HEK293 (cell line): Measurements from ENCODE around the gene HOXD9.
A peak's percentile ranks its signal among the peaks of the same experiment; 100 is the strongest.

Source experiments
- CTCF ChIA-PET: fragments of 350-600 bp; formaldehyde crosslinking; extraction: SDS; loops from one replicate; lab custom pipeline; 2021; ENCODE audit warnings: antibody characterized with exemption; lab: Yijun Ruan, JAX
- POLR2A ChIA-PET: fragments of 300-600 bp; formaldehyde crosslinking; extraction: SDS; loops from one replicate; lab custom pipeline; 2020; ENCODE audit warnings: antibody characterized with exemption, inconsistent platforms; lab: Yijun Ruan, JAX
- H3K27ac ChIP-seq: fragments of 200-500 bp; sonication (Bioruptor generic); 2 replicates; pipeline ENCODE4 v1.5.1; 2014; ENCODE audit warnings: low read depth, low read length, control low read depth, inconsistent platforms; ENCODE audit errors: extremely low read depth
- H3K36me3 ChIP-seq, 2 experiments: fragments of 200-500 bp in 1 of 2; sonication (Bioruptor generic) in 1 of 2; 1 replicate in 1 of 2; 2 replicates in 1 of 2; pipeline ENCODE4 v1.5.1; 2014 to 2017; ENCODE audit warnings: inconsistent platforms in 2 of 2, low read length in 2 of 2; ENCODE audit not compliant: control insufficient read depth in 2 of 2, insufficient read depth in 1 of 2
- H3K4me1 ChIP-seq: fragments of 200-500 bp; sonication (Bioruptor generic); 2 replicates; pipeline ENCODE4 v1.5.1; 2014; ENCODE audit warnings: mild to moderate bottlenecking, low read length, inconsistent platforms; ENCODE audit not compliant: control insufficient read depth, insufficient read depth
- H3K4me3 ChIP-seq: 2 replicates; pipeline ENCODE4 v1.5.1; 2011; ENCODE audit warnings: low read depth, mild to moderate bottlenecking, control low read depth, low read length, moderate library complexity
- H3K9me3 ChIP-seq: fragments of 200-500 bp; sonication (Bioruptor generic); 2 replicates; pipeline ENCODE4 v1.5.1; 2014; ENCODE audit warnings: low read depth, low read length, inconsistent platforms; ENCODE audit not compliant: control insufficient read depth, insufficient read depth
- EGR2 ChIP-seq: fragments of 450-650 bp; formaldehyde crosslinking; IDR thresholded peaks from 2 replicates; pipeline ENCODE4 v1.5.1; 2016; ENCODE audit warnings: low read depth, missing biosample characterization, missing genetic modification characterization
- FEZF1 ChIP-seq: fragments of 450-650 bp; formaldehyde crosslinking; IDR thresholded peaks from 2 replicates; pipeline ENCODE4 v1.5.1; 2016; ENCODE audit warnings: missing biosample characterization, missing genetic modification characterization
- IKZF3 ChIP-seq: fragments of 450-650 bp; IDR thresholded peaks from 2 replicates; pipeline ENCODE4 v1.5.0; 2018; ENCODE audit warnings: missing biosample characterization, mild to moderate bottlenecking, missing genetic modification characterization, moderate library complexity
- SETDB1 ChIP-seq: IDR thresholded peaks from one replicate; pipeline ENCODE4 v1.6.1; 2017; ENCODE audit warnings: mild to moderate bottlenecking, low read length, moderate library complexity, mixed read lengths; ENCODE audit not compliant: insufficient read length
- WT1 ChIP-seq: fragments of 450-650 bp; formaldehyde crosslinking; IDR thresholded peaks from 2 replicates; pipeline ENCODE4 v1.5.1; 2016; ENCODE audit warnings: missing biosample characterization, missing genetic modification characterization
- ZFHX2 ChIP-seq: fragments of 450-650 bp; formaldehyde crosslinking; conservative IDR thresholded peaks from 2 replicates; pipeline ENCODE4 v1.5.1; 2016; ENCODE audit warnings: missing biosample characterization, missing genetic modification characterization
- ZNF19 ChIP-seq: fragments of 450-650 bp; formaldehyde crosslinking; IDR thresholded peaks from 2 replicates; pipeline ENCODE4; 2016; ENCODE audit warnings: missing biosample characterization, missing genetic modification characterization, low read depth
- ZNF202 ChIP-seq: fragments of 450-650 bp; formaldehyde crosslinking; IDR thresholded peaks from 2 replicates; pipeline ENCODE4 v1.5.1; 2016; ENCODE audit warnings: missing biosample characterization, missing genetic modification characterization, borderline replicate concordance
- ZNF341 ChIP-seq: fragments of 450-650 bp; formaldehyde crosslinking; IDR thresholded peaks from 2 replicates; pipeline ENCODE4; 2016; ENCODE audit warnings: low read depth, missing biosample characterization, missing genetic modification characterization
- ZNF426 ChIP-seq: fragments of 450-650 bp; formaldehyde crosslinking; IDR thresholded peaks from 2 replicates; pipeline ENCODE4 v1.5.1; 2017; ENCODE audit warnings: missing biosample characterization, missing genetic modification characterization, mild to moderate bottlenecking, inconsistent platforms, moderate library complexity
- ZNF544 ChIP-seq: fragments of 450-650 bp; formaldehyde crosslinking; IDR thresholded peaks from 2 replicates; pipeline ENCODE4 v1.5.0; 2017; ENCODE audit warnings: missing biosample characterization, missing genetic modification characterization
- ZNF623 ChIP-seq: fragments of 450-650 bp; formaldehyde crosslinking; IDR thresholded peaks from 2 replicates; pipeline ENCODE4 v1.5.1; 2016; ENCODE audit warnings: missing biosample characterization, missing genetic modification characterization
- ZNF76 ChIP-seq: fragments of 450-650 bp; formaldehyde crosslinking; IDR thresholded peaks from 2 replicates; pipeline ENCODE4; 2016; ENCODE audit warnings: low read depth, missing biosample characterization, missing genetic modification characterization, borderline replicate concordance
- ZNF776 ChIP-seq: fragments of 450-650 bp; formaldehyde crosslinking; IDR thresholded peaks from 2 replicates; pipeline ENCODE4 v1.5.0; 2017; ENCODE audit warnings: missing biosample characterization, missing genetic modification characterization, borderline replicate concordance
- ZNF837 ChIP-seq: fragments of 450-650 bp; formaldehyde crosslinking; IDR thresholded peaks from 2 replicates; pipeline ENCODE4 v1.5.1; 2016; ENCODE audit warnings: missing biosample characterization, missing genetic modification characterization
- TF ChIP-seq, protein P1 (sequence below): fragments of 450-650 bp; formaldehyde crosslinking; IDR thresholded peaks from 2 replicates; pipeline ENCODE4 v1.5.1; 2016; ENCODE audit warnings: missing biosample characterization, missing genetic modification characterization, low read depth
- TF ChIP-seq, protein P2 (sequence below): fragments of 450-650 bp; IDR thresholded peaks from 2 replicates; pipeline ENCODE4 v1.5.1; 2018; ENCODE audit warnings: missing biosample characterization, mild to moderate bottlenecking, missing genetic modification characterization
- TF ChIP-seq, protein P3 (sequence below): fragments of 450-650 bp; IDR thresholded peaks from 2 replicates; pipeline ENCODE4 v1.5.1; 2018; ENCODE audit warnings: missing biosample characterization, missing genetic modification characterization
- TF ChIP-seq, protein P4 (sequence below): fragments of 450-650 bp; formaldehyde crosslinking; IDR thresholded peaks from 2 replicates; pipeline ENCODE4 v1.5.1; 2016; ENCODE audit warnings: missing biosample characterization, missing genetic modification characterization

HOXD9 gene

DNA sequence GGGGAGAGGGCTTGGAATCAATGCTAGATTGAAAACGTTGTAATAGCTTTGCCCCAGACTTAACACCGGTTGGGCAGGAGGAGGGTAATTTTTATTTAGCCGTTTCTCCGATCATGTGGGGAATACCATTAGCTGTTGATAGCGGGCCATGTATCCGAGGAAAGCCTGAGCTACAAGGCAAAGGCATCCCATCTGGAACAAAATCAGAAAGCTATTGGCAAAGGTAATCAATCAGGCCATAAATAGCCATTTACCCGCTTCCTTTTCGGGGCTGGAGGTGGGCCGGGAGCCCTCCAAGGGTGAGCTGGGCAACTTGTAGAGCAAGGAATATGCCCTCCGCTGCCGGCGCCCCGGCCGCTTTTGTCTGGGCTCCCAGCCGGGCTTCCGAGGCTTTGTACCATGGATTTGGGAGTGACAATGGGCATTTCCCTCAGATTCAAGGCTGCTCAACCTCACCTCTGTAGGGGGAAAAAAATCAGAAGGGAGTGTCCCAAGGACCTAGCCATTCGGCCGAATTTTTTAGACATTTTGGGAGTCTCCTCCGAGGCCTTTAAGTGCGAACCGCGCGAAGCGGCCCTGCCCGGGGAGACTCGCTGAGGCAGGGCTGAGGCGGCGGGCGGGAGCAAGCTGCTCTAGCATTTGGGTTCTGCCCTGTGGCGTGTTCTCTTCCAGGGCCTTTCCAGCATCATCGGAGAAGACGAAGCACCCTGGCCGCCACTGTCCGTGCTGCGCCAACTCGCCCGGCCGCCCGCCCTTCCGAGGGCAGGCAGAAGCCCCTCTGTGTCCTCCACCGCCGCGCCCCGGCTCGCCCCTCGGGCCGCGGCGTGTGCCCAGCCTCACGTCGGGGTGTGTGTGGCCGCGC lies 1.1 kb upstream of the HOXD9 start:
- Histone ChIP-seq H3K9me3 (no peaks in the 10 kb centered on the region), H3K27ac (no peak overlapping the region), H3K4me1 (no peaks in the 10 kb centered on the region), H3K36me3 (peaks cover 5 to 86% of the 10 kb centered on the region in 2 experiments; a peak in 2 of 3 replicates), H3K4me3 (no peak overlapping the region)
- TF ChIP-seq ZNF426 (tag by site-specific recombination) = no peak
- no peak for TF ChIP-seq ZNF623
- TF ChIP-seq, protein P1, sequence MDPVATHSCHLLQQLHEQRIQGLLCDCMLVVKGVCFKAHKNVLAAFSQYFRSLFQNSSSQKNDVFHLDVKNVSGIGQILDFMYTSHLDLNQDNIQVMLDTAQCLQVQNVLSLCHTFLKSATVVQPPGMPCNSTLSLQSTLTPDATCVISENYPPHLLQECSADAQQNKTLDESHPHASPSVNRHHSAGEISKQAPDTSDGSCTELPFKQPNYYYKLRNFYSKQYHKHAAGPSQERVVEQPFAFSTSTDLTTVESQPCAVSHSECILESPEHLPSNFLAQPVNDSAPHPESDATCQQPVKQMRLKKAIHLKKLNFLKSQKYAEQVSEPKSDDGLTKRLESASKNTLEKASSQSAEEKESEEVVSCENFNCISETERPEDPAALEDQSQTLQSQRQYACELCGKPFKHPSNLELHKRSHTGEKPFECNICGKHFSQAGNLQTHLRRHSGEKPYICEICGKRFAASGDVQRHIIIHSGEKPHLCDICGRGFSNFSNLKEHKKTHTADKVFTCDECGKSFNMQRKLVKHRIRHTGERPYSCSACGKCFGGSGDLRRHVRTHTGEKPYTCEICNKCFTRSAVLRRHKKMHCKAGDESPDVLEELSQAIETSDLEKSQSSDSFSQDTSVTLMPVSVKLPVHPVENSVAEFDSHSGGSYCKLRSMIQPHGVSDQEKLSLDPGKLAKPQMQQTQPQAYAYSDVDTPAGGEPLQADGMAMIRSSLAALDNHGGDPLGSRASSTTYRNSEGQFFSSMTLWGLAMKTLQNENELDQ (tag by site-specific recombination) = no peak
- TF ChIP-seq ZNF19 (tag by site-specific recombination) = no peak
- no peak for TF ChIP-seq ZNF341
- no peak for TF ChIP-seq ZNF837 (tag by site-specific recombination)
- no peak for TF ChIP-seq EGR2 (tag by site-specific recombination)
- TF ChIP-seq ZNF776 (tag by site-specific recombination) = no peak
- TF ChIP-seq IKZF3 (tag by site-specific recombination) = no peak
- TF ChIP-seq ZNF76 (tag by site-specific recombination) = no peak
- CTCF ChIA-PET = interaction anchor here (0.5 to 0.9 kb wide), 2 partner anchors 152 to 839 kb away, joined by 3 to 4 read pairs; no protein-coding TSS in a partner anchor
- POLR2A ChIA-PET = no interaction called here

DNA sequence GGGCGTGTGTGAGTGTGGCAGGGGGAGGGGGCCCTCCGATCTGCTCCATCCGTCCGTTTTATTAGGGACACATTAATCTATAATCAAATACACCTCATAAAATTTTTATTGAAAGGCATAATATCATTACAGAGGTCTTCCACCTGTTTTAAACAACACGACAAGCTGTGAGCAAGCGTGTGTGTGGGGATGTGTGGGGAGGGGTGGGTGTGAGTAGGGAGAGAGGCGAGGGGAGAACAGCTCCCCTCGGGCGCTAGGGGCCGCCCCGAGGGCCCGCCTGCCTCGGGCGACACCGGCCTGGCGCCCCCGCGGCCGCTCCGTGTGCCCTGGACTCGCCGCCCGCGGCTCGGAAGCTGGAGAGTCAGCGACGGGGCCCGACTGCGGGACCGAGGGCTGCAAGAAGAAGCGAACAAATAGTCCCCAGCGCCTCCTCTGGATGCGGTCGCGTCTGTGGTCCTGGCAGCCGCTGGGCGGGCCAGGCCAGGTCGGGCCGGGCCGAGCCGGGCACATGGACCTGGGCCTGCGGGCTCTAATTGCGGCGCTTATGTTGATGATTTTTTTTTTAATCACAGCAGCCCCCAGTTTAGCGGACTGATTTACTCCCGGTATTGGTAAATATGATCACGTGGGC lies 352 bp upstream of the HOXD9 start:
- no peak for TF ChIP-seq ZNF426 (tag by site-specific recombination)
- TF ChIP-seq ZNF544 = no peak
- no peak overlapping the region for H3K4me3 ChIP-seq
- no peak overlapping the region for H3K27ac ChIP-seq
- peaks cover 5 to 79% of the 10 kb centered on the region in 2 experiments; a peak in 2 of 3 replicates for H3K36me3 ChIP-seq
- ChIA-PET CTCF (interaction anchor here (1.4 kb wide), 1 partner anchor 11 kb away, joined by 7 read pairs; no protein-coding TSS in a partner anchor), POLR2A (no interaction called here)
- no peaks in the 10 kb centered on the region; the same call in 1 of the 2 replicates for H3K4me1 ChIP-seq
- no peaks in the 10 kb centered on the region for H3K9me3 ChIP-seq

DNA sequence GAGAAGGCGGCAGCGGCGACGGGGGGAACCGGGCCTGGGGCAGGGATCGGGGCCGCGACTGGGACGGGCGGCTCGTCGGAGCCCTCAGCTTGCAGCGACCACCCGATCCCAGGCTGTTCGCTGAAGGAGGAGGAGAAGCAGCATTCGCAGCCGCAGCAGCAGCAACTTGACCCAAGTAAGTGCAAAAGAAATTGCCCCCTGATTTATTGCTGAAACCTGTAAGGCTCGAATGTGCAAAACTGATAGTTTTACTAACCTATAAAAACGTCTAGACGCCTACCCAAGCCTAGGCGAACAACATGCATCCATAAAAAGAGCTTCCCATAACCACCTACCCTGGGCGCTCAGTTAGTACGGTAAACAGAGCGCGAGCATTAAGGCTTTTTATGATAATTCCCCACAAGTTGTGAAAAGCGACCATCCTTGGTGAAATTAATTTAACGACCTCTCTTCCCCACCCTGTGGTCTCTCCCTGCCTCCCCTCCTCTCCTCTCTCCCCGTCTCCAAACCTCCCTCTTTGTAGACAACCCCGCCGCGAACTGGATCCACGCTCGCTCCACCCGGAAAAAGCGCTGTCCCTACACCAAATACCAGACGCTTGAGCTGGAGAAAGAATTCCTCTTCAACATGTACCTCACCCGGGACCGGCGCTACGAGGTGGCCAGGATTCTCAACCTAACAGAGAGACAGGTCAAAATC lies 1.0 kb downstream of the HOXD9 start:
- no peak overlapping the region for H3K27ac ChIP-seq
- no peaks in the 10 kb centered on the region for H3K9me3 ChIP-seq
- peaks cover 5 to 65% of the 10 kb centered on the region in 2 experiments; a peak in 2 of 3 replicates for H3K36me3 ChIP-seq
- POLR2A ChIA-PET = no interaction called here
- TF ChIP-seq FEZF1 (peak; percentile 63), ZFHX2 (tag by site-specific recombination) (0 out of 2 replicates have a peak, but pooled peaks have one; percentile 26), SETDB1 (no peak), WT1 (tag by site-specific recombination) (no peak), ZNF202 (tag by site-specific recombination) (peak; percentile 57; the same call in 1 of the 2 replicates)
- TF ChIP-seq, protein P2, sequence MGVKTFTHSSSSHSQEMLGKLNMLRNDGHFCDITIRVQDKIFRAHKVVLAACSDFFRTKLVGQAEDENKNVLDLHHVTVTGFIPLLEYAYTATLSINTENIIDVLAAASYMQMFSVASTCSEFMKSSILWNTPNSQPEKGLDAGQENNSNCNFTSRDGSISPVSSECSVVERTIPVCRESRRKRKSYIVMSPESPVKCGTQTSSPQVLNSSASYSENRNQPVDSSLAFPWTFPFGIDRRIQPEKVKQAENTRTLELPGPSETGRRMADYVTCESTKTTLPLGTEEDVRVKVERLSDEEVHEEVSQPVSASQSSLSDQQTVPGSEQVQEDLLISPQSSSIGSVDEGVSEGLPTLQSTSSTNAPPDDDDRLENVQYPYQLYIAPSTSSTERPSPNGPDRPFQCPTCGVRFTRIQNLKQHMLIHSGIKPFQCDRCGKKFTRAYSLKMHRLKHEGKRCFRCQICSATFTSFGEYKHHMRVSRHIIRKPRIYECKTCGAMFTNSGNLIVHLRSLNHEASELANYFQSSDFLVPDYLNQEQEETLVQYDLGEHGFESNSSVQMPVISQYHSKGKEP (tag by site-specific recombination) = peak; percentile 61; the same call in 1 of the 2 replicates
- TF ChIP-seq, protein P3, sequence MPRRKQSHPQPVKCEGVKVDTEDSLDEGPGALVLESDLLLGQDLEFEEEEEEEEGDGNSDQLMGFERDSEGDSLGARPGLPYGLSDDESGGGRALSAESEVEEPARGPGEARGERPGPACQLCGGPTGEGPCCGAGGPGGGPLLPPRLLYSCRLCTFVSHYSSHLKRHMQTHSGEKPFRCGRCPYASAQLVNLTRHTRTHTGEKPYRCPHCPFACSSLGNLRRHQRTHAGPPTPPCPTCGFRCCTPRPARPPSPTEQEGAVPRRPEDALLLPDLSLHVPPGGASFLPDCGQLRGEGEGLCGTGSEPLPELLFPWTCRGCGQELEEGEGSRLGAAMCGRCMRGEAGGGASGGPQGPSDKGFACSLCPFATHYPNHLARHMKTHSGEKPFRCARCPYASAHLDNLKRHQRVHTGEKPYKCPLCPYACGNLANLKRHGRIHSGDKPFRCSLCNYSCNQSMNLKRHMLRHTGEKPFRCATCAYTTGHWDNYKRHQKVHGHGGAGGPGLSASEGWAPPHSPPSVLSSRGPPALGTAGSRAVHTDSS (tag by site-specific recombination) = no peak
- TF ChIP-seq, protein P4, sequence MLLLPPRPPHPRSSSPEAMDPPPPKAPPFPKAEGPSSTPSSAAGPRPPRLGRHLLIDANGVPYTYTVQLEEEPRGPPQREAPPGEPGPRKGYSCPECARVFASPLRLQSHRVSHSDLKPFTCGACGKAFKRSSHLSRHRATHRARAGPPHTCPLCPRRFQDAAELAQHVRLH (tag by site-specific recombination) = peak; percentile 86
- TF ChIP-seq, all 188 proteins: peak for 5
- CTCF ChIA-PET = interaction anchor here (1.4 kb wide), 1 partner anchor 13 kb away, joined by 7 read pairs; no protein-coding TSS in a partner anchor
- no peak overlapping the region for H3K4me3 ChIP-seq
- no peaks in the 10 kb centered on the region; the same call in 1 of the 2 replicates for H3K4me1 ChIP-seq
